Right lobe of liver (tissue), 6 donors: ENCODE measurements around the gene HNRNPA3. TPM values are rescaled to one million over a fixed set of nuclear protein-coding genes. Genes with fewer than 3 reads are reported as not detected.

Source experiments
- ATAC-seq, 4 donors: fragments of 200-7000 bp; cut with Tn5 transposase; one replicate each; pipeline ENCODE4 v1.9.1; 2020; ENCODE audit warnings: mild to moderate bottlenecking in 4 of 4, moderate library complexity in 4 of 4
- DNase-seq, 3 donors: peaks; one replicate each; pipeline ENCODE4 v3.0.0-alpha.2; 2020
- H3K27ac ChIP-seq, 3 donors: fragments of 200-600 bp; one replicate each; pipeline ENCODE4 v1.8.0; 2022
- H3K27me3 ChIP-seq, 2 donors: fragments of 200-600 bp; one replicate each; pipeline ENCODE4 v1.8.0; 2022
- H3K36me3 ChIP-seq, 4 donors: fragments of 200-600 bp; sonication (generic) in 1 of 4; one replicate each; pipeline versions ENCODE4 v1.5.1 to v1.8.0; 2017 to 2022; ENCODE audit warnings: control low read depth in 1 of 4
- H3K4me1 ChIP-seq, 4 donors: fragments of 200-600 bp; sonication (generic) in 1 of 4; one replicate each; pipeline versions ENCODE4 v1.5.1 to v1.8.0; 2017 to 2022; ENCODE audit warnings: control low read depth in 1 of 4
- H3K4me3 ChIP-seq, 3 donors: fragments of 200-600 bp; one replicate each; pipeline ENCODE4 v1.8.0; 2022
- H3K9me3 ChIP-seq, 4 donors: fragments of 200-600 bp; sonication (generic) in 1 of 4; one replicate each; pipeline versions ENCODE4 v1.5.1 to v1.8.0; 2017 to 2022; ENCODE audit warnings: control low read depth in 1 of 4
- CTCF ChIP-seq, 4 donors: fragments of 200-600 bp in 3 of 4; fragments of 450-650 bp in 1 of 4; IDR thresholded peaks; one replicate each; pipeline versions ENCODE4 v1.5.1 to v1.8.0; 2016 to 2022; ENCODE audit warnings: antibody characterized with exemption in 4 of 4, mild to moderate bottlenecking in 2 of 4
- POLR2A ChIP-seq: fragments of 450-650 bp; IDR thresholded peaks from one replicate; pipeline ENCODE4 v1.6.1; 2017; ENCODE audit warnings: antibody characterized with exemption, mild to moderate bottlenecking
- WGBS: methylation state at CpG from one replicate; pipeline ENCODE4 v1.1.6; 2018; ENCODE audit warnings: low coverage, low lambda C conversion rate; ENCODE audit not compliant: insufficient coverage; ENCODE audit errors: missing lambda C conversion rate; 5-methylcytosine and 5-hydroxymethylcytosine counted together
- intact Hi-C, 2 donors: fragments of 100-400 bp; cut with DNase I; formaldehyde crosslinking; loops; one replicate each; pipeline versions ENCODE4 v1.11.2 to v1.14.1; 2022
- total RNA-seq, 6 experiments: library from RNA; depleted of rRNA in 2 of 6; stranded (reverse); fragments of >200 nt in 2 of 6; fragmentation: NEBNext Ultra II Directional in 3 of 6; extraction: Animal tissue kit (Norgen Biotek cat#: 25700) in 3 of 6; gene quantifications; one replicate each; pipeline versions ENCODE4 v1.1.0 to v1.2.4, GENCODE V29; 2016 to 2023
- donor health status: DM: no; HTN: yes; CAD: no.
- donor health status: DM: no; HTN: no; CAD: no.
- donor health status: DM: no; HTN: no; CAD: no.
- donor health status: DM: no; HTN: yes; CAD: no.
- donor health status: DM: no; HTN: yes; CAD: no.

HNRNPA3 gene
- total RNA-seq, 6 experiments from 2014 or later: 22.4 to 70.4 (median 54.8) TPM

- DNase-seq (no peak), ATAC-seq (no peak)
- H3K36me3 ChIP-seq: peaks cover 0 to 6% (median 0%) of the 10 kb centered on the region in 4 donors
- H3K4me1 ChIP-seq: peaks cover 0 to 76% (median 36%) of the 10 kb centered on the region in 4 donors
- H3K27me3 ChIP-seq: no peaks in the 10 kb centered on the region
- no peak overlapping the region for H3K4me3 ChIP-seq
- peak overlapping the region in 1 of 3 donors; percentile 100 for H3K27ac ChIP-seq
- no peaks in the 10 kb centered on the region for H3K9me3 ChIP-seq
- intact Hi-C loops: no loop called here
- WGBS: no CpG with 5 or more reads among the region's 5 CpGs
- no peak for TF ChIP-seq POLR2A
- no peak for TF ChIP-seq CTCF (IDR thresholded peaks at IDR 0.05)
These were observed 44.9 kb downstream of the HNRNPA3 start for GRCh38 chr2:177257471-177257870.

GRCh38 chr2:177258059-177258458 is 45.5 kb downstream of the HNRNPA3 start:
- Histone ChIP-seq H3K36me3 (peaks cover 0 to 6% (median 0%) of the 10 kb centered on the region in 4 donors), H3K27me3 (no peaks in the 10 kb centered on the region), H3K27ac (peak overlapping the region in 1 of 3 donors; percentile 100), H3K4me1 (peaks cover 0 to 70% (median 34%) of the 10 kb centered on the region in 4 donors), H3K9me3 (no peaks in the 10 kb centered on the region), H3K4me3 (no peak overlapping the region)
- intact Hi-C loops: no loop called here
- TF ChIP-seq CTCF (IDR thresholded peaks at IDR 0.05): no peak
- TF ChIP-seq POLR2A: no peak
- ATAC-seq (no peak), DNase-seq (no peak)
- WGBS: 83% methylated on average over 2 of the region's 2 CpGs

- no peak for ATAC-seq
- DNase-seq: no peak
- 23% methylated on average over 1 of the region's 1 CpG for WGBS
- H3K36me3 ChIP-seq: no peaks in the 10 kb centered on the region
- intact Hi-C loops: loop anchor here in 1 of 2 donors (5.0 to 10.0 kb wide), 2 partner anchors 72 to 96 kb away; no protein-coding TSS in a partner anchor
- peaks cover 0 to 47% (median 24%) of the 10 kb centered on the region in 4 donors for H3K4me1 ChIP-seq
- TF ChIP-seq POLR2A: no peak
- TF ChIP-seq CTCF (IDR thresholded peaks at IDR 0.05): no peak
- H3K27ac ChIP-seq: peak overlapping the region in 1 of 3 donors; percentile 100
- H3K4me3 ChIP-seq: peak overlapping the region in 1 of 3 donors; percentile 72
- no peaks in the 10 kb centered on the region for H3K27me3 ChIP-seq
- H3K9me3 ChIP-seq: no peaks in the 10 kb centered on the region
These were observed 47.8 kb downstream of the HNRNPA3 start for GRCh38 chr2:177260379-177260778.

GRCh38 chr2:177261116-177262060 is 48.8 kb downstream of the HNRNPA3 start:
- Histone ChIP-seq H3K4me3 (peak overlapping the region; percentile 72 to 90 (median 82)), H3K27ac (peak overlapping the region; percentile 98 to 100 (median 100)), H3K36me3 (no peaks in the 10 kb centered on the region), H3K9me3 (no peaks in the 10 kb centered on the region), H3K4me1 (peaks cover 0 to 46% (median 20%) of the 10 kb centered on the region in 4 donors), H3K27me3 (no peaks in the 10 kb centered on the region)
- no peak for DNase-seq
- intact Hi-C loops: loop anchor here in 1 of 2 donors (5.0 to 10.0 kb wide), 2 partner anchors 71 to 97 kb away; no protein-coding TSS in a partner anchor
- ATAC-seq: no peak
- TF ChIP-seq CTCF (IDR thresholded peaks at IDR 0.05) (no peak), POLR2A (no peak)
- WGBS: 11% methylated on average over 5 of the region's 5 CpGs
